ENCODE data around the gene PRKACG. TPM values are rescaled to one million over a fixed set of nuclear protein-coding genes. Genes with fewer than 3 reads are reported as not detected.

Gene PRKACG
- total RNA-seq, 1 experiment from 2014 or later, result not detected

- ChIA-PET CTCF (no interaction called here), POLR2A (ENCODE audit: unreplicated experiment) (no interaction called here)
- Histone ChIP-seq H3K4me3 (ENCODE audit: low read length) (no peak overlapping the region), H3K27ac (ENCODE audit: low read length) (no peak overlapping the region), H3K4me1 (ENCODE audit: insufficient read depth, low read length) (no peaks in the 10 kb centered on the region), H3K9ac (ENCODE audit: low read length) (no peak overlapping the region), H3K27me3 (ENCODE audit: low read length) (no peaks in the 10 kb centered on the region), H4K20me1 (ENCODE audit: low read length) (no peaks in the 10 kb centered on the region), H3F3A (ENCODE audit: low read length, unreplicated experiment) (no peaks in the 10 kb centered on the region), H3K9me2 (replicated peaks; ENCODE audit: low read length) (no peaks in the 10 kb centered on the region), H2AFZ (ENCODE audit: low read length) (no peak overlapping the region), H3K79me2 (ENCODE audit: low read length) (peaks cover 23% of the 10 kb centered on the region; the same call in 1 of the 2 replicates), H3K4me2 (ENCODE audit: low read length) (no peak overlapping the region), H3K36me3 (ENCODE audit: low read depth, low read length) (no peaks in the 10 kb centered on the region), H3K9me3 (ENCODE audit: low read length) (no peaks in the 10 kb centered on the region)
- TF ChIP-seq CTCF (conservative IDR thresholded peaks at IDR 0.05; ENCODE audit: low read depth, low read length) (no peak), EZH2phosphoT487 (IDR thresholded peaks at IDR 0.05; ENCODE audit: borderline replicate concordance, low read length) (no peak)
- ATAC-seq, result no peak
- DNase-seq, result no peak
- intact Hi-C loops (cut with micrococcal nuclease), result no loop called here
- BruUV-seq (replicated peaks), result no TSS peak
Measured at GRCh38 chr9:69045821-69046220, 31.9 kb upstream of the PRKACG start.

GRCh38 chr9:69044240-69045219, 30.6 kb upstream of the PRKACG start:
- intact Hi-C loops (cut with micrococcal nuclease), result no loop called here
- CTCF ChIA-PET, result no interaction called here
- DNase-seq, result peak; percentile 7
- H3K4me1 ChIP-seq (ENCODE audit: insufficient read depth, low read length), result no peaks in the 10 kb centered on the region
- H3K27ac ChIP-seq (ENCODE audit: low read length), result no peak overlapping the region
- no TSS peak for BruUV-seq (replicated peaks)
- H3F3A ChIP-seq (ENCODE audit: low read length, unreplicated experiment), result no peaks in the 10 kb centered on the region
- no peaks in the 10 kb centered on the region for H4K20me1 ChIP-seq (ENCODE audit: low read length)
- H3K9me2 ChIP-seq (replicated peaks; ENCODE audit: low read length), result no peaks in the 10 kb centered on the region
- TF ChIP-seq EZH2phosphoT487 (IDR thresholded peaks at IDR 0.05; ENCODE audit: borderline replicate concordance, low read length) (no peak), EZH2 (IDR thresholded peaks at IDR 0.05; ENCODE audit: low read length, unreplicated experiment) (no peak), CTCF (conservative IDR thresholded peaks at IDR 0.05; ENCODE audit: low read depth, low read length) (no peak)
- ATAC-seq, result peak; percentile 61
- H3K36me3 ChIP-seq (ENCODE audit: low read depth, low read length), result no peaks in the 10 kb centered on the region
- H3K9me3 ChIP-seq (ENCODE audit: low read length), result no peaks in the 10 kb centered on the region
- no peak overlapping the region for H3K4me2 ChIP-seq (ENCODE audit: low read length)
- no peak overlapping the region for H2AFZ ChIP-seq (ENCODE audit: low read length)
- no peak overlapping the region for H3K9ac ChIP-seq (ENCODE audit: low read length)
- no peak overlapping the region for H3K4me3 ChIP-seq (ENCODE audit: low read length)
- no peaks in the 10 kb centered on the region for H3K27me3 ChIP-seq (ENCODE audit: low read length)
- peaks cover 33% of the 10 kb centered on the region for H3K79me2 ChIP-seq (ENCODE audit: low read length)
- POLR2A ChIA-PET (ENCODE audit: unreplicated experiment), result no interaction called here

GRCh38 chr9:69040646-69041045, 26.7 kb upstream of the PRKACG start:
- peaks cover 6% of the 10 kb centered on the region; the same call in 1 of the 2 replicates for H3K4me1 ChIP-seq (ENCODE audit: insufficient read depth, low read length)
- no peak overlapping the region for H2AFZ ChIP-seq (ENCODE audit: low read length)
- ATAC-seq (no peak), DNase-seq (no peak)
- H3K27me3 ChIP-seq (ENCODE audit: low read length), result no peaks in the 10 kb centered on the region
- no peaks in the 10 kb centered on the region for H3K36me3 ChIP-seq (ENCODE audit: low read depth, low read length)
- no TSS peak for BruUV-seq (replicated peaks)
- H3K79me2 ChIP-seq (ENCODE audit: low read length), result peaks cover 66% of the 10 kb centered on the region
- H3K9ac ChIP-seq (ENCODE audit: low read length), result no peak overlapping the region
- no peak overlapping the region for H3K4me2 ChIP-seq (ENCODE audit: low read length)
- H3K4me3 ChIP-seq (ENCODE audit: low read length), result no peak overlapping the region
- H3K27ac ChIP-seq (ENCODE audit: low read length), result no peak overlapping the region
- CTCF ChIA-PET, result no interaction called here
- no peaks in the 10 kb centered on the region for H3K9me3 ChIP-seq (ENCODE audit: low read length)
- POLR2A ChIA-PET (ENCODE audit: unreplicated experiment), result no interaction called here
- intact Hi-C loops (cut with micrococcal nuclease), result no loop called here
- TF ChIP-seq EZH2phosphoT487 (IDR thresholded peaks at IDR 0.05; ENCODE audit: borderline replicate concordance, low read length) (no peak), EZH2 (IDR thresholded peaks at IDR 0.05; ENCODE audit: low read length, unreplicated experiment) (no peak), CTCF (conservative IDR thresholded peaks at IDR 0.05; ENCODE audit: low read depth, low read length) (no peak)
- H4K20me1 ChIP-seq (ENCODE audit: low read length), result no peaks in the 10 kb centered on the region
- H3K9me2 ChIP-seq (replicated peaks; ENCODE audit: low read length), result no peaks in the 10 kb centered on the region
- no peaks in the 10 kb centered on the region for H3F3A ChIP-seq (ENCODE audit: low read length, unreplicated experiment)

All from PC-3 (cell line).